IMR-90 (cell line): ENCODE data around the gene CNKSR3. TPM values are rescaled to one million over a fixed set of nuclear protein-coding genes. Genes with fewer than 3 reads are reported as not detected.

Experiments used
- ATAC-seq: fragments of 200-7000 bp; cut with Tn5 transposase; 2 replicates; pipeline ENCODE4 v1.9.1; 2020; ENCODE audit warnings: low read depth, mild to moderate bottlenecking, moderate library complexity
- BruUV-seq: library from RNA; stranded (reverse); fragments of 400-500 nt; replicated peaks from 2 replicates; lab custom pipeline; 2021; lab: Mats Ljungman, UMichigan
- CTCF ChIA-PET: fragments of 300-600 bp; formaldehyde crosslinking; extraction: SDS; loops from one replicate; lab custom pipeline; 2021; ENCODE audit warnings: antibody characterized with exemption; lab: Yijun Ruan, JAX
- POLR2A ChIA-PET: fragments of 300-600 bp; sonication (Branson Sonifier 250); formaldehyde crosslinking; loops from one replicate; lab custom pipeline; 2022; ENCODE audit warnings: antibody characterized with exemption; ENCODE audit not compliant: unreplicated experiment; lab: Charles Lee
- DNase-seq: peaks from one replicate; pipeline ENCODE4 v3.0.0; 2013
- H2AFZ ChIP-seq: replicated peaks from 2 replicates; pipeline ENCODE3; 2013; ENCODE audit warnings: low read length, mild to moderate bottlenecking; ENCODE audit not compliant: poor library complexity
- H2AK5ac ChIP-seq: 2 replicates; pipeline ENCODE4 v1.6.1; 2013; ENCODE audit warnings: low read depth, low read length, inconsistent platforms
- H2AK9ac ChIP-seq: replicated peaks from 2 replicates; pipeline ENCODE3; 2013; ENCODE audit warnings: mild to moderate bottlenecking, low read depth, low read length, moderate library complexity; ENCODE audit not compliant: poor library complexity
- H2BK120ac ChIP-seq: 2 replicates; pipeline ENCODE4 v1.6.1; 2013; ENCODE audit warnings: low read depth, low read length, inconsistent platforms
- H2BK15ac ChIP-seq: 3 replicates; pipeline ENCODE4 v1.6.1; 2013; ENCODE audit warnings: low read depth, low read length, inconsistent platforms
- H2BK20ac ChIP-seq: 2 replicates; pipeline ENCODE4 v1.6.1; 2013; ENCODE audit warnings: low read depth, mild to moderate bottlenecking, inconsistent platforms, low read length, moderate library complexity
- H2BK5ac ChIP-seq: 2 replicates; pipeline ENCODE4 v1.6.1; 2013; ENCODE audit warnings: mild to moderate bottlenecking, low read depth, low read length, inconsistent platforms; ENCODE audit not compliant: poor library complexity, severe bottlenecking
- H3K14ac ChIP-seq: replicated peaks from 2 replicates; pipeline ENCODE4 v1.6.1; 2013; ENCODE audit warnings: low read depth, low read length, inconsistent platforms
- H3K18ac ChIP-seq: 2 replicates; pipeline ENCODE4 v1.6.1; 2013; ENCODE audit warnings: low read depth, low read length, control low read depth
- H3K23ac ChIP-seq: 2 replicates; pipeline ENCODE4 v1.6.1; 2013; ENCODE audit warnings: low read depth, low read length, inconsistent platforms
- H3K27ac ChIP-seq: 2 replicates; pipeline ENCODE4 v1.5.1; 2013; ENCODE audit warnings: mild to moderate bottlenecking, control low read depth, low read length; ENCODE audit not compliant: insufficient read depth
- H3K27me3 ChIP-seq: 2 replicates; pipeline ENCODE4 v1.6.1; 2013; ENCODE audit warnings: low read length; ENCODE audit not compliant: control insufficient read depth, insufficient read depth
- H3K36me3 ChIP-seq: 2 replicates; pipeline ENCODE4 v1.6.1; 2013; ENCODE audit warnings: low read length, mixed read lengths; ENCODE audit not compliant: control insufficient read depth, insufficient read depth
- H3K4ac ChIP-seq: 2 replicates; pipeline ENCODE4 v1.6.1; 2013; ENCODE audit warnings: low read depth, low read length, inconsistent platforms
- H3K4me1 ChIP-seq: 2 replicates; pipeline ENCODE4 v1.6.1; 2013; ENCODE audit warnings: low read length, mixed read lengths; ENCODE audit not compliant: control insufficient read depth, insufficient read depth
- H3K4me2 ChIP-seq: 2 replicates; pipeline ENCODE4 v1.6.1; 2013; ENCODE audit warnings: low read depth, mild to moderate bottlenecking, control low read depth, low read length, moderate library complexity
- H3K4me3 ChIP-seq: 2 replicates; pipeline ENCODE4 v1.5.1; 2013; ENCODE audit warnings: low read depth, mild to moderate bottlenecking, control low read depth, low read length, moderate library complexity; ENCODE audit not compliant: insufficient read depth
- H3K56ac ChIP-seq: 2 replicates; pipeline ENCODE4 v1.6.1; 2013; ENCODE audit warnings: low read length, inconsistent platforms; ENCODE audit not compliant: insufficient read depth; ENCODE audit errors: extremely low read depth
- H3K79me1 ChIP-seq, 2 experiments: 2 replicates each; pipeline ENCODE4 v1.6.1; 2013; ENCODE audit warnings: low read length in 2 of 2, inconsistent platforms in 1 of 2, low read depth in 1 of 2
- H3K9ac ChIP-seq: 2 replicates; pipeline ENCODE4 v1.6.1; 2013; ENCODE audit warnings: low read depth, low read length, control low read depth
- H3K9me1 ChIP-seq: 2 replicates; pipeline ENCODE4 v1.6.1; 2013; ENCODE audit warnings: low read length, inconsistent platforms; ENCODE audit not compliant: insufficient read depth
- H3K9me3 ChIP-seq: 2 replicates; pipeline ENCODE4 v1.6.1; 2013; ENCODE audit warnings: low read length; ENCODE audit not compliant: control insufficient read depth, insufficient read depth
- H4K20me1 ChIP-seq: 2 replicates; pipeline ENCODE4 v1.6.1; 2013; ENCODE audit warnings: low read length, inconsistent platforms; ENCODE audit not compliant: insufficient read depth
- H4K5ac ChIP-seq: 2 replicates; pipeline ENCODE4 v1.6.1; 2013; ENCODE audit warnings: mild to moderate bottlenecking, low read depth, low read length, control low read depth
- H4K8ac ChIP-seq, 2 experiments: 2 replicates each; pipeline ENCODE4 v1.6.1; 2013; ENCODE audit warnings: low read depth in 2 of 2, low read length in 2 of 2, control low read depth in 1 of 2, inconsistent platforms in 1 of 2
- H4K91ac ChIP-seq: 2 replicates; pipeline ENCODE4 v1.6.1; 2013; ENCODE audit warnings: low read depth, low read length, inconsistent platforms; ENCODE audit not compliant: insufficient read depth
- BHLHE40 ChIP-seq: fragments of 150-350 bp; IDR thresholded peaks from 2 replicates; pipeline ENCODE4 v1.6.1; 2016; ENCODE audit warnings: mild to moderate bottlenecking, low read depth, low read length
- CEBPB ChIP-seq: IDR thresholded peaks from 2 replicates; pipeline ENCODE4 v1.6.1; 2012; ENCODE audit warnings: low read depth, low read length, improper control_type of control experiment
- CHD1 ChIP-seq: IDR thresholded peaks from 2 replicates; pipeline ENCODE4 v1.6.1; 2012; ENCODE audit warnings: low read depth, low read length, improper control_type of control experiment
- FOS ChIP-seq: fragments of 150-350 bp; IDR thresholded peaks from 2 replicates; pipeline ENCODE4 v1.6.1; 2016; ENCODE audit warnings: low read depth, low read length
- MAFK ChIP-seq: IDR thresholded peaks from 2 replicates; pipeline ENCODE4 v1.6.1; 2012; ENCODE audit warnings: low read depth, low read length, improper control_type of control experiment
- MAZ ChIP-seq: IDR thresholded peaks from 2 replicates; pipeline ENCODE4 v1.6.1; 2012; ENCODE audit warnings: low read depth, mild to moderate bottlenecking, low read length, improper control_type of control experiment, moderate library complexity, borderline replicate concordance
- MXI1 ChIP-seq: IDR thresholded peaks from 2 replicates; pipeline ENCODE4 v1.6.1; 2012; ENCODE audit warnings: low read depth, mild to moderate bottlenecking, low read length, moderate library complexity, borderline replicate concordance
- NFE2L2 ChIP-seq: fragments of 150-350 bp; IDR thresholded peaks from 2 replicates; pipeline ENCODE4 v1.6.1; 2016; ENCODE audit warnings: low read depth, mild to moderate bottlenecking, low read length
- POLR2A ChIP-seq: IDR thresholded peaks from 2 replicates; pipeline ENCODE4 v1.6.1; 2012; ENCODE audit warnings: mild to moderate bottlenecking, low read depth, low read length
- RAD21 ChIP-seq: IDR thresholded peaks from 2 replicates; pipeline ENCODE4 v1.6.1; 2012; ENCODE audit warnings: low read length, improper control_type of control experiment
- RCOR1 ChIP-seq: IDR thresholded peaks from 2 replicates; pipeline ENCODE4 v1.6.1; 2012; ENCODE audit warnings: mild to moderate bottlenecking, low read length, improper control_type of control experiment; ENCODE audit not compliant: insufficient replicate concordance
- RFX5 ChIP-seq: IDR thresholded peaks from 2 replicates; pipeline ENCODE4 v1.8.0; 2012; ENCODE audit warnings: low read depth, mild to moderate bottlenecking, low read length, moderate library complexity
- SMC3 ChIP-seq: fragments of 150-350 bp; IDR thresholded peaks from 2 replicates; pipeline ENCODE4 v1.6.1; 2016; ENCODE audit warnings: low read depth, mild to moderate bottlenecking, antibody characterized with exemption, low read length, moderate library complexity
- USF2 ChIP-seq: fragments of 150-350 bp; IDR thresholded peaks from 2 replicates; pipeline ENCODE4 v1.6.1; 2017; ENCODE audit warnings: mild to moderate bottlenecking, antibody characterized with exemption, low read length, low read depth
- WGBS, 2 experiments: methylation state at CpG; one replicate each; pipeline versions ENCODE4 v1.1.5 to v1.1.7; 2013; ENCODE audit warnings: missing lambda C conversion rate in 2 of 2; ENCODE audit not compliant: insufficient read length in 1 of 2; ENCODE audit errors: extremely low coverage in 2 of 2; 5-methylcytosine and 5-hydroxymethylcytosine counted together
- dilution Hi-C: fragments of 300-500 bp; cut with HindIII; formaldehyde crosslinking; loops from one replicate; pipeline ENCODE4 v1.14.3; 2018; ENCODE audit warnings: low sequenced_read_pairs; ENCODE audit not compliant: unreplicated experiment
- in situ Hi-C: fragments of 300-500 bp; cut with MboI; formaldehyde crosslinking; loops from 3 replicates; pipeline ENCODE4 v1.14.3; 2019; ENCODE audit warnings: low sequenced_read_pairs, inconsistent platforms, mixed read lengths
- intact Hi-C: fragments of 100-400 bp; cut with micrococcal nuclease; formaldehyde crosslinking; loops from 2 replicates; pipeline ENCODE4 v1.10.0; 2022
- polyA plus RNA-seq, 3 experiments: library from polyadenylated mRNA; depleted of rRNA; stranded (reverse); fragments of >200 nt; gene quantifications; 2 replicates each; pipeline ENCODE4 v1.2.3, GENCODE V29; 2012; ENCODE audit warnings: low replicate concordance in 1 of 3
- total RNA-seq: library from RNA; depleted of rRNA; stranded (reverse); fragments of >200 nt; gene quantifications from 2 replicates; pipeline ENCODE4 v1.2.3, GENCODE V29; 2012
- TF ChIP-seq, protein P1 (sequence below): fragments of 150-350 bp; IDR thresholded peaks from 2 replicates; pipeline ENCODE4 v1.6.1; 2016; ENCODE audit warnings: low read depth, mild to moderate bottlenecking, low read length, moderate library complexity, borderline replicate concordance
- TF ChIP-seq, protein P2 (sequence below): conservative IDR thresholded peaks from 2 replicates; pipeline ENCODE4 v1.5.1; 2012; ENCODE audit warnings: mild to moderate bottlenecking, low read depth, low read length, improper control_type of control experiment

The CNKSR3 gene
- total and polyA plus RNA-seq, 2 of the 4 experiments (the other 2 are of a cell fraction), result 6.7 to 15.8 TPM

DNA sequence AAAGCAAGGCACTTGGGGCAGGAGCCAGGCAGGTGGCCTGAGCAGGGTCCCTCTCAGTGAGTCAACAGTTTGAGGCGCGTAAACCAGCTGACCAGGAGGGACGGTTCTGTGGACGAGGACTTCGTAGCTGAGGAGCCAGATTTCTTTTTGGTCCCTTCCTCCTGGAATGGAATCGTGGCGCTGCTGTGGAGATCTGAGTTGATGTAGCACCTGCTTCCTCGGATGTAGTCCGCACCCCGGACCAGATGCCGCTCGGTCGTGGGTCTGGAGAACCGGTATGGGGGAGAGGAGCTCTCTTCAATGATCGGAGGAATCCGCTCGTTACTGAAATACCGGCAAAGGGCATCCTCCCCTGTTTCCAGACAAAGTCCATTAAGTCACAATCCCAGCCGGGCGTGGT is 104.2 kb downstream of the CNKSR3 start:
- ATAC-seq (no peak), DNase-seq (no peak)
- H2AK9ac ChIP-seq, result peak overlapping the region; percentile 83

More for the DNA sequence above, 104.2 kb downstream of the CNKSR3 start:
- H3K27me3 ChIP-seq, result no peaks in the 10 kb centered on the region
- H3K79me1 ChIP-seq, result peaks cover 4 to 26% of the 10 kb centered on the region in 2 experiments; a peak in 3 of 4 replicates
- H2BK5ac ChIP-seq, result peak overlapping the region; percentile 47
- POLR2A ChIA-PET, result no interaction called here
- dilution Hi-C loops (no loop called here), intact Hi-C loops (no loop called here), in situ Hi-C loops (no loop called here)
- H4K20me1 ChIP-seq, result no peaks in the 10 kb centered on the region; the same call in 1 of the 2 replicates
- peak overlapping the region; percentile 94 for H2BK120ac ChIP-seq
- H3K9me3 ChIP-seq, result peaks cover under 1% of the 10 kb centered on the region; the same call in 1 of the 2 replicates
- 0 out of 2 replicates have a peak, but pooled peaks cover 7% of the 10 kb centered on the region for H3K9me1 ChIP-seq
- peak overlapping the region; percentile 44 to 86; a peak in 2 of 4 replicates for H4K8ac ChIP-seq
- TF ChIP-seq NFE2L2 (no peak), BHLHE40 (no peak), POLR2A (no peak), MAZ (no peak), RCOR1 (no peak), USF2 (no peak), RAD21 (no peak), CHD1 (no peak), FOS (no peak), MAFK (no peak), SMC3 (no peak), CEBPB (no peak), RFX5 (no peak), MXI1 (no peak)
- TF ChIP-seq, protein P1, sequence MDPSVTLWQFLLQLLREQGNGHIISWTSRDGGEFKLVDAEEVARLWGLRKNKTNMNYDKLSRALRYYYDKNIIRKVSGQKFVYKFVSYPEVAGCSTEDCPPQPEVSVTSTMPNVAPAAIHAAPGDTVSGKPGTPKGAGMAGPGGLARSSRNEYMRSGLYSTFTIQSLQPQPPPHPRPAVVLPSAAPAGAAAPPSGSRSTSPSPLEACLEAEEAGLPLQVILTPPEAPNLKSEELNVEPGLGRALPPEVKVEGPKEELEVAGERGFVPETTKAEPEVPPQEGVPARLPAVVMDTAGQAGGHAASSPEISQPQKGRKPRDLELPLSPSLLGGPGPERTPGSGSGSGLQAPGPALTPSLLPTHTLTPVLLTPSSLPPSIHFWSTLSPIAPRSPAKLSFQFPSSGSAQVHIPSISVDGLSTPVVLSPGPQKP, result no peak
- TF ChIP-seq, protein P2, sequence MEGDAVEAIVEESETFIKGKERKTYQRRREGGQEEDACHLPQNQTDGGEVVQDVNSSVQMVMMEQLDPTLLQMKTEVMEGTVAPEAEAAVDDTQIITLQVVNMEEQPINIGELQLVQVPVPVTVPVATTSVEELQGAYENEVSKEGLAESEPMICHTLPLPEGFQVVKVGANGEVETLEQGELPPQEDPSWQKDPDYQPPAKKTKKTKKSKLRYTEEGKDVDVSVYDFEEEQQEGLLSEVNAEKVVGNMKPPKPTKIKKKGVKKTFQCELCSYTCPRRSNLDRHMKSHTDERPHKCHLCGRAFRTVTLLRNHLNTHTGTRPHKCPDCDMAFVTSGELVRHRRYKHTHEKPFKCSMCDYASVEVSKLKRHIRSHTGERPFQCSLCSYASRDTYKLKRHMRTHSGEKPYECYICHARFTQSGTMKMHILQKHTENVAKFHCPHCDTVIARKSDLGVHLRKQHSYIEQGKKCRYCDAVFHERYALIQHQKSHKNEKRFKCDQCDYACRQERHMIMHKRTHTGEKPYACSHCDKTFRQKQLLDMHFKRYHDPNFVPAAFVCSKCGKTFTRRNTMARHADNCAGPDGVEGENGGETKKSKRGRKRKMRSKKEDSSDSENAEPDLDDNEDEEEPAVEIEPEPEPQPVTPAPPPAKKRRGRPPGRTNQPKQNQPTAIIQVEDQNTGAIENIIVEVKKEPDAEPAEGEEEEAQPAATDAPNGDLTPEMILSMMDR, result no peak
- peaks cover 14% of the 10 kb centered on the region for H3K36me3 ChIP-seq
- H2BK15ac ChIP-seq, result peak overlapping the region; percentile 94; the same call in 2 of the 3 replicates
- peak overlapping the region; percentile 55 for H2AK5ac ChIP-seq
- H3K18ac ChIP-seq, result peak overlapping the region; percentile 95; the same call in 1 of the 2 replicates
- no TSS peak for BruUV-seq
- no peak overlapping the region for H2AFZ ChIP-seq
- peak overlapping the region; percentile 76; the same call in 1 of the 2 replicates for H3K23ac ChIP-seq
- peak overlapping the region; percentile 94 for H3K4ac ChIP-seq
- H3K27ac ChIP-seq, result no peak overlapping the region
- H3K14ac ChIP-seq, result peak overlapping the region; percentile 70; the same call in 1 of the 2 replicates
- H3K4me1 ChIP-seq, result peaks cover 23% of the 10 kb centered on the region
- peak overlapping the region; percentile 93 for H4K91ac ChIP-seq
- H2BK20ac ChIP-seq, result peak overlapping the region; percentile 97
- no peak overlapping the region for H3K9ac ChIP-seq
- H3K4me3 ChIP-seq, result no peak overlapping the region
- whole genome bisulfite sequencing, 2 experiments, result 93% methylated on average over 2 of the region's 20 CpGs; no CpG with 5 or more reads in 1 of the 2 experiments
- peak overlapping the region; percentile 4; the same call in 1 of the 2 replicates for H3K56ac ChIP-seq
- H4K5ac ChIP-seq, result peak overlapping the region; percentile 18
- H3K4me2 ChIP-seq, result no peak overlapping the region
- CTCF ChIA-PET, result no interaction called here
